Astrocyte (in vitro differentiated cells and primary cell): ENCODE data around the gene KSR2.

ENCODE experiments used
- CTCF ChIP-seq: IDR thresholded peaks from 2 replicates; pipeline ENCODE4 v1.5.1; 2011; ENCODE audit warnings: low read depth, mild to moderate bottlenecking, inconsistent platforms, low read length, moderate library complexity; ENCODE audit not compliant: insufficient read depth
- EZH2 ChIP-seq: IDR thresholded peaks from 2 replicates; pipeline ENCODE4 v1.6.1; 2012; ENCODE audit warnings: mild to moderate bottlenecking, low read length, inconsistent platforms; ENCODE audit not compliant: insufficient read depth

GRCh38 chr12:117517219-117517739 lies 451.5 kb downstream of the KSR2 start:
- TF ChIP-seq CTCF (no peak), EZH2 (no peak)
